GM18499 (cell line): ENCODE results near the gene RNF187.

ENCODE experiments used
- ATAC-seq: cut with Tn5 transposase; IDR thresholded peaks from one replicate; pipeline ENCODE4 v1.9.1; 2021; ENCODE audit warnings: moderate number of reproducible peaks; ENCODE audit not compliant: insufficient read depth, unreplicated experiment

The RNF187 gene

GRCh38 chr1:228487336-228488124, at the start of gene RNF187:
RNF187 (plus strand) TSS chr1:228487382.
- no peak for ATAC-seq

- ATAC-seq = no peak
Measured at GRCh38 chr1:228437424-228437962, 49.7 kb upstream of the RNF187 start.

- ATAC-seq = no peak
Measured at GRCh38 chr1:228438266-228438665, 48.9 kb upstream of the RNF187 start.

- ATAC-seq = no peak
Measured at GRCh38 chr1:228440761-228441500, 46.3 kb upstream of the RNF187 start.

GRCh38 chr1:228443395-228443794, 43.8 kb upstream of the RNF187 start:
- no peak for ATAC-seq

GRCh38 chr1:228445490-228445842, 41.7 kb upstream of the RNF187 start:
- no peak for ATAC-seq

GRCh38 chr1:228445843-228446650, 41.1 kb upstream of the RNF187 start:
- ATAC-seq = no peak

GRCh38 chr1:228446852-228447251, 40.3 kb upstream of the RNF187 start:
- no peak for ATAC-seq

- no peak for ATAC-seq
Measured at GRCh38 chr1:228448372-228448771, 38.8 kb upstream of the RNF187 start.

GRCh38 chr1:228450200-228450599, 37.0 kb upstream of the RNF187 start:
- ATAC-seq = no peak

- no peak for ATAC-seq
Measured at GRCh38 chr1:228452194-228453021, 34.8 kb upstream of the RNF187 start.

GRCh38 chr1:228453022-228453560, 34.1 kb upstream of the RNF187 start:
- ATAC-seq = no peak

GRCh38 chr1:228453614-228454013, 33.6 kb upstream of the RNF187 start:
- ATAC-seq = no peak

GRCh38 chr1:228454238-228454637, 32.9 kb upstream of the RNF187 start:
- ATAC-seq = no peak

GRCh38 chr1:228455715-228456114, 31.5 kb upstream of the RNF187 start:
- ATAC-seq = no peak

- no peak for ATAC-seq
Measured at GRCh38 chr1:228456252-228457016, 30.7 kb upstream of the RNF187 start.

- no peak for ATAC-seq
Measured at GRCh38 chr1:228457017-228457395, 30.2 kb upstream of the RNF187 start.

- peak; percentile 81 for ATAC-seq
Measured at GRCh38 chr1:228457396-228458176, 29.6 kb upstream of the RNF187 start.
